C4-2B (cell line): Measurements from ENCODE around the gene MOB3B.

Experiments
- ZFX ChIP-seq: fragments of 450-650 bp; IDR thresholded peaks from 2 replicates; pipeline ENCODE4 v1.6.1; 2017
- TF ChIP-seq, protein P1 (sequence below): fragments of 450-650 bp; conservative IDR thresholded peaks from 2 replicates; pipeline ENCODE4 v1.5.1; 2017; ENCODE audit warnings: mild to moderate bottlenecking

DNA sequence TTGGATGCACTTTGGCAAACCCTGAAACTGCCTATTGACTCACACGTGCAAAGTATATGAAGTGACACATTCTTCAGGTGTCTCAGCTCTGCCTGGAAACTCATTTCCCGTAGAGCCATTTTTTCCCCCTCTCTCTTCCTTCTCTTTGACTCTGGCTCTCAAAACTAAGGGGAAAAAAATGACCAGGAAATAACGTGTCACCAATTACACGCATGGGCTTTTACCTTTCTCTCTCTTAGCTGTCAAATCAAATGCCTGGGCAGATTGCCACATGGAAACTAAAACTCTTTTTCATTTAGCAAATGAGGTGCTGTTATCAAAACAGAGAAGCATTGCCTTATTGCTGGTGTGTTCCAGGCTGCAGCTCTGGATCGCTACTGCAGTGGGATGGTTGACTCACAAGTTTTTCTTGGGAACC lies 23.9 kb downstream of the MOB3B start:
- TF ChIP-seq, protein P1, sequence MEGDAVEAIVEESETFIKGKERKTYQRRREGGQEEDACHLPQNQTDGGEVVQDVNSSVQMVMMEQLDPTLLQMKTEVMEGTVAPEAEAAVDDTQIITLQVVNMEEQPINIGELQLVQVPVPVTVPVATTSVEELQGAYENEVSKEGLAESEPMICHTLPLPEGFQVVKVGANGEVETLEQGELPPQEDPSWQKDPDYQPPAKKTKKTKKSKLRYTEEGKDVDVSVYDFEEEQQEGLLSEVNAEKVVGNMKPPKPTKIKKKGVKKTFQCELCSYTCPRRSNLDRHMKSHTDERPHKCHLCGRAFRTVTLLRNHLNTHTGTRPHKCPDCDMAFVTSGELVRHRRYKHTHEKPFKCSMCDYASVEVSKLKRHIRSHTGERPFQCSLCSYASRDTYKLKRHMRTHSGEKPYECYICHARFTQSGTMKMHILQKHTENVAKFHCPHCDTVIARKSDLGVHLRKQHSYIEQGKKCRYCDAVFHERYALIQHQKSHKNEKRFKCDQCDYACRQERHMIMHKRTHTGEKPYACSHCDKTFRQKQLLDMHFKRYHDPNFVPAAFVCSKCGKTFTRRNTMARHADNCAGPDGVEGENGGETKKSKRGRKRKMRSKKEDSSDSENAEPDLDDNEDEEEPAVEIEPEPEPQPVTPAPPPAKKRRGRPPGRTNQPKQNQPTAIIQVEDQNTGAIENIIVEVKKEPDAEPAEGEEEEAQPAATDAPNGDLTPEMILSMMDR = no peak
- no peak for TF ChIP-seq ZFX
